Activated CD4-positive, alpha-beta T cell treated with anti-CD3 and anti-CD28 coated beads for 1 hour (primary cell): ENCODE data around the gene TMEM223.
A peak's percentile ranks its signal among the peaks of the same experiment; 100 is the strongest.
"Not testable (repeated sequence)": the region's sequence is repeated elsewhere in the genome, so short reads cannot be mapped to it uniquely, and the experiment has no call there.

Experiments
- DNase-seq: peaks from one replicate; pipeline ENCODE4 v3.0.0-alpha.2; 2020

TMEM223 gene

DNA sequence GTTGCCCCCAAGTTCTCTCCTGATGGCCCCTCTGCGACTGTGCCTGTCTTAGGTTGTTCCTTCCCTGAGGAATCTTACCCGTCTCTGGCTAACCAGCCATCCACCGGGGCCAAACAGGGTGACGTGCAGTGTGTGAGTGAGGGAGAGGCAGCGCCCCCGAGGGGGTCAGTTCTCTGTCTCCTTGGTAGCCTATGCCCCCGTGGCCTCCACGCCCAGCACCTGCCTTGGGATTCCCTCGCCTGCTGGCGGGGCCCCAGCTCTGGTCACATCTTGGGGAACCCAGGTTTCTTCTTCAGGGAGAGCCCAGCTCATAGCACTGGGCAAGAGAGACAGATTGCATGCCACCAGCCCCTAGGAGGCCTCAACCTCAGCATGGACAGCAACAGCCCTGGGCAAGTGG, 7.7 kb upstream of the TMEM223 start:
- no peak for DNase-seq

DNA sequence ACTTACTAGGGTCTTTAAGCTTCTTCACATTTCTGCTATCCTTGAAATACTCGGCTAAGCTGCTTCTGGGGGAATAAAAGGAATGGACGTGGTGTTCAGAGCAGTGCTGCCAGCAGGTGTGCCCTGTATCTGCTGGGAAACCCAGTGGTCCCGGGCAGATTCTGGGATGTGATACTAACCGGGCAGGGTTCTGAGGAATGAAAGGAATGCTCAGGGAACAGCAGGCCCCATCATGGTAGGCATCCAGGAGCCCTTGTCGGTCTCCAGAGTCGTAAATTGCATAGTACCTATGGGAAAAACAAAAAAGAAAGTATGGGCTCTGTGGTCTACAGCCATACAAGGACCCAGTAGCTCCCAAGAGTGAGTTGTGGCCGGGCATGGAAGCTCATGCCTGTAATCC, 4.5 kb upstream of the TMEM223 start:
- DNase-seq, result no peak

DNA sequence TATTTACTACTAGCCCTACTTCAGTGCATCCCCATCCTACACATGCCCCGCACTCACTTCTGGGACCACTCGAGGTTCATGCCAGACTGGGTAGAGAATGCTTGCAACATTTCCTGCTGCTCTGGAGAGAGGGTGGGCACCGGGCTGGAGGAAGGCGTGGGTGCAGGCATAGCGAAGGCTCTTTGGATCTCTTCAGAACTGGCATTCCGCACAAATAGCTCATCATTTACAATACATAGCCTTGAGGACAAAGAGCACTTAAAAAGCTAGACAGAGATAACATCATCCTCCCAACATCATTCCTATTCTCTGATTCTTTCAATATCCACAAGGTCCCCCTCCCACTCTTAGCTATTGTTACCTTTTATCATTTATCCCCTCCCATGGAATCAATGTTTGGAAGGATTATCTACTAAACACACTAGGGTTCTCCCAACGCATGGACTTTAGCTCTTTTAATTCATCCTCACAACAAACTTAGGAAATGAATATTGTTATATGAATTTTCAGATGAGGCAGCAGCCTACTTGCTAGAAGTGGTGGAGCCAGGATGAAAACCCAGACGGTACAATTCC, 2.5 kb upstream of the TMEM223 start:
- no peak for DNase-seq

DNA sequence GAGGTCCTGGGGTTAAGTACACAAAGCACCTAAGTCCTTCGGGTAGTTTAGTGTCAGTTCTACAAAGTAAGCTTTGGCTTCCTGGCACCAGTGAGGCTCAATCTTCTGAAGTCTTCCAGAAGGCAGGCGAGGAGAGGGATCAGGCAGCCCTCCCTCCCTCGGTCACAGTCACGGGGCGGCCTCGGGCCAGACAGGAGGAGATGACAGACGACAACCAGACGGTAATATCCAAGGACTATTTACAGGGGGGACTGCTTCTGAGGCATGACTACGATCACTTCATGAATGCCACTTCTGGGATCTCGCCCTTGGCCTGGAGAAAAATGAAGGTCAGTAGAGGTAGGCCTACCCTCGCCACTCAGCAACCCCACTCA, 383 bp upstream of the TMEM223 start:
- no peak for DNase-seq

DNA sequence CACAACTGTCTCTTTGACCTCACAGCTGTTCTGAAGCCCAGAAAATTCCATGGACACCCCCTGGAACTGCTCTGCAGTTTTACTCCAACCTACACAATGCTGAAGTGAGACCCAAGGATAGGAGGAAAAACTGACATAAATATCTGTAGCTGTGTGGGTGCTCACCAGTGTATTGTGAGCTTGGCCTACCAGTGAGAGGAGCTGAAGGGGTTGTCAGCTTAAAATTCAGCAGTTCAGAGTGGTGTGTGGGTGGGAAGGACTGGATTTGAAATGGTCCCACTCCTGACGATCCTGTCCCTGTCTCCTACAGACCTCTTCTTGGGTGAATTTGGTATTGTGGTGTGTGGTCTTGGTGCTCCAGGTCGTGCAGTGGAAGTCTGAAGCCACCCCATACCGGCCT, 2.2 kb downstream of the TMEM223 start:
- DNase-seq, result no peak

DNA sequence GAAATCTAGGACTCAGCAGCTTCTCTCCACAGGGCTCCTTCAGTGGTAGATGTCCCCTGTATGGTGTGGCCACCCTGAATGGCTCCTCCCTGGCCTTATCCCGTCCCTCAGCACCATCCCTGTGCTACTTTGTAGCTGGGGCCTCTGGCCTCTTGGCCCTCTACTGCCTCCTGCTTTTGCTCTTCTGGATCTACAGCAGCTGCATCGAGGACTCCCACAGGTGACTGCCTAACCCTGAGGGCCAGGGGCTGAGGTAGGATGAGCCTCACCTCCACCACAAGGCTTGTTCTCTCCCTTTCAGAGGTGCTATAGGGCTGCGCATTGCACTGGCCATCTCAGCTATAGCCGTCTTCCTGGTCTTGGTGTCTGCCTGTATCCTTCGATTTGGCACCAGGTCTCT, 2.8 kb downstream of the TMEM223 start:
- DNase-seq, result no peak

DNA sequence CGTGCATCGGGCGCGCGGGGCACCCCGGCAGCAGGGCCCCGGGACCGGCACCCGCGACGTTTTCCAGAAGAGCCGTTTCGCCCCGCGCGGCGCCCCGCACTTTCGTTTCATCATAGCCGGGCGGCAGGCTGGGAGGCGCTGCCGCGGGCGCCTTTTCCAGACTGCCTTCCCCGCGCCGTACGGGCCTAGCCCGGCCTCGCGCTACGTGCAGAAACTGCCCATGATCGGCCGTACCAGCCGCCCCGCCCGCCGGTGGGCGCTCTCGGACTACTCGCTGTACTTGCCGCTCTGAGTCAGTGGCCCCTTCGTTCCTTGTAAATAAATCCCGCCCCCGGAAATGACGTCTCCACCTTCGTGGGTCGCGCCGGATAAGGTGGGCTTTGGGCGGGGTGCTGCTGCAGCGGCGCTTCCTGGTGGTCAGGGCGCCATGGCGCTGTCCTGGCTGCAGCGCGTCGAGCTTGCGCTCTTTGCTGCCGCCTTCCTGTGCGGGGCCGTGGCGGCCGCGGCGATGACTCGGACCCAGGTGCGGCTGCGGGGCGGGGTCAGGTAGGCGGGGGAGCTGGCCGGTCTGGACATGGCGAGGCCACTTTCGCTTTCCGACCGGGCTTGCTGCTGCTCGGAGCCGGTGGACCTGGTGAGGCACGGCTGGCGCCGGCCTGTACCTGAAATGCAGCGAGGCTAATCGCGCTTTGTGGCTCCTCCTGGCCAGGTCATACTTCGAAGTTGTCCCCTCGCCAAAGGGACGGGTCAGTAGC, 4.6 kb downstream of the TMEM223 start, which contains the start of gene TMEM179B:
Gene TMEM179B (plus strand): TSS at position 398 of the 755 bp plus-strand sequence. CDS start 30 bp downstream, at position 428.
- peak; percentile 95 for DNase-seq

DNA sequence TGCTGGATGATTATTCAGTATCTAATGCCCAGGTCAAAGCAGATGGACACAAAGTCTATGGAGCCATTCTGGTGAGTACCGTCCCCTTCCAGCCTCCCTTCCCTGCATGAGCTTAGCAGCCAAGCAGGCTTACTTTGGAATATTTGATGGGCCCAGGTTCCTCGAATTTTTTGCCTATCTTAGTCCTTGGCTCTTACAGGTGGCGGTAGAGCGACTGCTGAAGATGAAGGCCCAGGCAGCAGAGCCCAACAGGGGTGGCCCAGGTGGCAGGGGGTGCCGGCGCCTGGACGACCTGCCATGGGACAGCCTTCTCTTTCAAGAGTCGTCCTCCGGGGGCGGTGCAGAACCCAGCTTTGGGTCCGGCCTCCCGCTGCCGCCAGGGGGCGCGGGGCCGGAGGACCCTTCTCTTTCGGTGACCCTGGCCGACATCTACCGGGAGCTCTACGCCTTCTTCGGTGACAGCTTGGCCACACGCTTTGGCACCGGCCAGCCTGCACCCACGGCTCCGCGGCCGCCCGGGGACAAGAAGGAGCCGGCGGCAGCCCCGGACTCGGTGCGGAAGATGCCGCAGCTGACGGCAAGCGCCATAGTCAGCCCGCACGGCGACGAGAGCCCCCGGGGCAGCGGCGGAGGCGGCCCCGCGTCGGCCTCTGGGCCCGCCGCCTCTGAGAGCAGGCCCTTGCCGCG, 5.3 kb downstream of the TMEM223 start:
- peak; percentile 73 for DNase-seq

DNA sequence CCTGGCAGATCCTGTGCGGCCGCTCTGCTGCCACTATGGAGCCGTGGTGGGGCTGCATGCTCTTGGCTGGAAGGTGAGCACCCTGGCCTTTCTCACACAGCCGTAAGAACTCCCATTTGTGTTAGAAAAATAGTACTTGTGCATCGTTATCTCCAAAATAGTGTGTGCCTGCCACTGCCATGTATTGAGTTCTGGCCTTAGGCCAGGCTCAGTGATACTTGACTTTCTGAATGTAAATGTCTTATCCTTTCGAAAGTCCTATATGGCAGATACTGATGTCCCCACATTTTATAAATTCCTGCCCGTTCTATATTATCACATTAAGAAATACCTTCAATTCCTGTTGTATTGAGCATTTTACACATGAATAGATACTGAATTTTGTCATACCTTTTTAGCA, 9.1 kb downstream of the TMEM223 start:
- DNase-seq, result no peak

DNA sequence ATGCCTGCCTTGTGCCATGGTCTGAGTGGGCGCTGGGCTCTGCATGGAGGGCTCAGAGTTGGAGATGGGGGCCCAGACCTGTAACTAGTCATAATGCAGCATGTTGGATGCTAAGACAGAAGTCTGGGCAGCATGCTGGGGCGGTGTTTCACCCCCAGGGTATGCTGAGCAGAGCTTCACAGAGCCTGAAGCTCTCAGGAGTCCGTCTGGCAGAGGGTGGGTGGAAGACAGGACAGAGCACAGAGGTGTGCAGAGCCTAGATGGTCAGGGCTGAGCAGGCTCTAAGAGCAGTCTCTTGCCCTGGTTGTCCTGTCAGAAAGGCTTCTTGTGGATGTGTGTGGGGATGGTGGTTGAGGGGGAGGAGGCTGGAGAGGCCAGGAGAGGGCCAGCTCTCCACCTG, 13.4 kb downstream of the TMEM223 start:
- DNase-seq, result no peak

DNA sequence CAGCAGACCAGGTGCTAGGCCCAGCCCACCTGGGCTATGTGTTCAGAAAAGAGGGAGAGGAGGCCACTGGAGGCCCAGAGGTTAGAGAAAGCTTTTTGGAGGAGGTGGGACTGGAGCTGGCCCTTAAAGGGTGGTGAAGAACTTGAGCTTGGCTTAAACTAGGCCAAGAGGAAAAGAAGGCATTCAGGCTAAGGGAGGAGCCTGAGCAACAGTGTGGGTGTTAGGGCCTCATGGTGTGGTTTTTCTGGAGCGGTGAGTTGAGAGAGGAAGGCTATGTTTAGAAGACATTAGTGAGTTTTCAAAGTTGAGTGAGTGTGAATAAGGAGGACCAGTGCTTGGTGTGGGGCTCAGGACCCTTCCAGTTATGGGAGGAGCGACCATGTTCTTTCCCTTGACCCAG, 14.4 kb downstream of the TMEM223 start:
- DNase-seq, result no peak

DNA sequence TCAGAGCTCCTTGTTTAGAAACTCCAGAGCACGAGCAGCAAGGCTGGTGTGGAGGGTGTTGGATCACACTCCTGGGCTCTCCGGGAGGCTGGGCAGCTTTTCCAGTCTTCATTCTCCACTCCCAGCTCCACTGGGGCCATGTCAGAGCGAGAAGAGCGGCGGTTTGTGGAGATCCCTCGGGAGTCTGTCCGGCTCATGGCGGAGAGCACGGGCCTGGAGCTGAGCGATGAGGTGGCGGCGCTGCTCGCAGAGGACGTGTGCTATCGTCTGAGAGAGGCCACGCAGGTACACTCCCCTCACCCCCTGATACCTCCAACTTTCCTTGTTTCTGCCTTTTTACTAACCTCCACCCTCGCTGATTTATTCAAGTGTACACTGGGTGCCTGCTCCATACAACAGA, 16.2 kb downstream of the TMEM223 start:
- DNase-seq, result no peak

DNA sequence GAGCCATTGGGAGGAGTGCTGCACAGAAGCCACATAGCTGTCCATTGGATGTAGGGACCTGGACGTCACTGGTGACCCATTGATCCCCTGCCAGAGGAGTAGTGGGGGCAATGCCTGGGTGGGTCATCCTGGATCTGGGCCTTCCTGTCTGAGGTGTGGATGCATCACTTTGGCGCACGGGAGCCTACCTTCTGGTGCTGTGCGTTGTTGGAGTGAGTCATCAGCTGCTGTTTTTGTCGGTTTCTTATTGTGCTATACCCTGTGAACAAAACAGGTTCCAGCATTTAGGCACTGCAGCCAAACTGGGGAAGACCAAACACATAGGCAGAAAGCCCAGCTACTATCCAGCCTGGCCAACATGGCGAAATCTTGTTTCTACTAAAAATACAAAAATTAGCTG, 17.4 kb downstream of the TMEM223 start:
- DNase-seq, result no peak

DNA sequence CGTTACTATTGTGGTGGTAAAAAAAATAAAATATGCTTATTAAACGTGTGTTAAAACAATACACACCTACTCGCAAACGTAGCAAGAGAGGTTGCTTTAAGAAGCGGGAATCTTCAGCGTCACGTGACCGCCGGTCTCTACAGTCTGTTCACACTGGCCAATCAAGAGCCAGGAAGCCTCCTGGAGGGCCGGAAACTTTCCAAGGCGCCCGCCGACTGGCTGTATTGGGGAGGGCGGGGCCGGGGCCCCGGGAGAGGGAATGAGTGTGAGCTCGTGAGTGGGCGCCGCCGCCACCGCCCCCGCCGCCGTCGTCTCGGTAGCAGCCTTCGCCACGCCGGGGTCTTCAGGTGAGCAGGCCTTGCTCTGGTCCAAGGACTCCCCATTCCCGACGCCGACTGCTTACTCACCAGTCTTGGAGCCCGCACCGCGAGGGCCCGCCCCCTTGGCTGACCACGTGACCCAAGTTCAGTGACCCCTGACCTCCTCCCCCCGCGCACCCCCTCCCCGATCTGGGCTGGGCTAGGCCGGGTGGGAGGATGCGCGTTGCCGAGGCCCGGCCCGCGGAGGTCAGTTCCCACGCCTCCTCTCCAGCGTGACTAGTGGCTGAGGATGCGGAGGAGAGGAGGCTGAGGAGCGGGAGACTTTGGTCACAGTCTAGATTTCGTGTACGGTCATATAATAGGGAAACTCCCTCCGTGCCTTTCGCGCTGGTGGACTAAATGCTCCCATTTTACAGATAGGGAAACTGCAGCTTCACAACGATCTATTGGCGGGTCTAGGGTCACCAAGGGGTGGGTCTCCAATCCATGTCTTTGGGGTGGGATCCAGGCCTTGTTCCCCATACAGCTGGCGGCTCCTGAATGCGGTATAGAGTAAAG, 20.4 kb downstream of the TMEM223 start, which contains the start of gene TAF6L:
Gene TAF6L (plus strand): TSS at position 253 of the 878 bp plus-strand sequence. CDS start 4,388 bp downstream, outside the sequence.
- peak; percentile 84 for DNase-seq

DNA sequence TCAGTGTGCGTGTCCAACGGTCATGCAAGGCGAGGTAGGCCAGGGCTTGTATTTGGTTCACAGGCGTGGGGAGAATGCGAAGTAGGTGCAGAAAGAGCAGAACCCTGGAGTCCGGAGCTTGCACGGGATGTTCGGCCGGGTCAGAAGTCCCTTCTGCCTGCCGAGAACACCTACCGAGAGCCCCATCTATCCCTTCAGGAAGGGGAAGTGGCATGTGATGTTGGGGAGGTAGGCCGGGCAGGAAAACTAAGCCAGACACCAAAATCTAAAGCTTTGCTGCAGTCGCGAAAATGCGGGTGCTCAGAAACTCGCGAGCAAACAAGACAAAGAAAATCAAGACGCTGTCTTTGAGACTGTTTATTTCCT, 21.0 kb downstream of the TMEM223 start:
- no peak for DNase-seq

DNA sequence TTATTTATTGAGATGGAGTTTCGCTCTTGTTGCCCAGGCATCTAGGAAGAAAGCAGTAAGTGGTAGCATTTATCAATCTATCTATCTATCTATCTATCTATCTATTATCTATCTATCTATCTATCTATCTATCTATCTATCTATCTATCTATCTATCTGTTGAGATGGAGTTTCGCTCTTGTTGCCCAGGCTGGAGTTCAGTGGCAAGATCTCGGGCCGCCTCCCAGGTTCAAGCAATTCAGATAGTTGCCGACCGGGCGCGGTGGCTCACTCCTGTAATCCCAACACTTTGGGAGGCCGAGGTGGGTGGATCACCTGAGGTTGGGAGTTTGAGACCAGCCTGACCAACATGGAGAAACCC, 31.0 kb downstream of the TMEM223 start:
- DNase-seq, result not testable (repeated sequence)

DNA sequence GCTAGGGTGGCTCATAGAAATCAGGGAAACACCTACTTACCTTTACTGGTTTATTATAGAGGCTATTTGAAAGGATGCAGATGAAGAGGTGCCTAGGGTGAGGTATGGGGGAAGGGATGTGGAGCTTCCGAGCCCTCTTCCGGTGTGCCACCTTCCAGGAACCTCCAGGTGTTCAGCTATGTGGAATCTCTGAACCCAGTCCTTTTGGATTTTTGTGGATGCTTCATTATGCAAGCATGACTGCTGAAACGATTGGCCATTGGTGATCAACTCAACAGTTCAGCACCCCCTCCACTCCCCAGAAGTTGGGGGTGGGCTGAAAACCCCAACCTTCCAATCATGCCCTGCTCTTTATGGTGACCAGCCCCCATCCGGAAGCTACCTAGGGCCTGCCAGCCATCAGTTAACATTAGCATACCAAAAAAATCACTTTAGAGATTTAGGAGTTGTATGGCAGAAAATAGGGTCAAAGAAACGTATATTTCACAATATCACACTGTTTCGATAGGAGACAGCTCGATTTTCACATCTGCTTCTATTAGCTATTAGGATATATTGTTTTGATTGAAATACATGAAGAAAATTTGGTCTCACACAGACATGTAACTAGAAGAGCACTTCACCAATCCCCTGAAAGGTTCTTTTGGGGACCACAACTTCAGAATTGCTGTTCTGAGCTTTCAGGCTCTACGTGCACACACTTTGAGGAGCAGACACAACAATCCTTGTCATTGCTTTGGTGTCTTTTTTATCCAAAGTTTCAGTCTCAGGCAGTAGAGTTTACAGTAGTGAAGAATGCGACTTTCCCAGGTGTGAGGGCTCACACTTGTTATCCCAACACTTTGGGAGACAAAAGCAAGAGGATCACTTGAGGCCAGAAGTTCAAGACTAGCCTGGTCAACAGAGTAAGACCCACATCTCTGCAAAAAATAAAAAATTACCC, 33.7 kb downstream of the TMEM223 start:
- no peak for DNase-seq

DNA sequence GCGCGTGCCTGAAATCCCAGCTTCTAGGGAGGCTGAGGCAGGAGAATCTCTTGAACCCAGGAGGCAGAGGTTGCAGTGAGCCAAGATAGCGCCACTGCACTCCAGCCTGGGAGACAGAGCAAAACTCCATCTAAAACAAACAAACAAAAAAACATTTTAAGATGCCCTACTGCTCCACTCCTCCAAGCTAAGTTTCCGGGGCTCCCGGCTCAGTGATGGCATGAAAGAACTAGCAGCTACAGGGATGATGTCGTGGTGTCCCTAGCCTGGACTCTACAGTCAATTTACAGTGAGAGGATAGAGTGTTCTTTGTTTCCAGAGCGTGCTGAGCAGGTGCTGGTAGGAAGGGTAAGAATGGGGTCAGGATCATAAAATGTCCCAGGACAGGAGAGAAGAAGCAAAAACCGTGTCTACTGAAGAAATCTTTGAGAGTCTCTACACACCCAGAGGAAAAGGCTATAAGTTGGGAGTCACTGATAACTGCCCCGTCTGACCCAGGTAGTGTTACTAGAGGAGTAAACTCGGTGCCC, 36.7 kb downstream of the TMEM223 start:
- no peak for DNase-seq

DNA sequence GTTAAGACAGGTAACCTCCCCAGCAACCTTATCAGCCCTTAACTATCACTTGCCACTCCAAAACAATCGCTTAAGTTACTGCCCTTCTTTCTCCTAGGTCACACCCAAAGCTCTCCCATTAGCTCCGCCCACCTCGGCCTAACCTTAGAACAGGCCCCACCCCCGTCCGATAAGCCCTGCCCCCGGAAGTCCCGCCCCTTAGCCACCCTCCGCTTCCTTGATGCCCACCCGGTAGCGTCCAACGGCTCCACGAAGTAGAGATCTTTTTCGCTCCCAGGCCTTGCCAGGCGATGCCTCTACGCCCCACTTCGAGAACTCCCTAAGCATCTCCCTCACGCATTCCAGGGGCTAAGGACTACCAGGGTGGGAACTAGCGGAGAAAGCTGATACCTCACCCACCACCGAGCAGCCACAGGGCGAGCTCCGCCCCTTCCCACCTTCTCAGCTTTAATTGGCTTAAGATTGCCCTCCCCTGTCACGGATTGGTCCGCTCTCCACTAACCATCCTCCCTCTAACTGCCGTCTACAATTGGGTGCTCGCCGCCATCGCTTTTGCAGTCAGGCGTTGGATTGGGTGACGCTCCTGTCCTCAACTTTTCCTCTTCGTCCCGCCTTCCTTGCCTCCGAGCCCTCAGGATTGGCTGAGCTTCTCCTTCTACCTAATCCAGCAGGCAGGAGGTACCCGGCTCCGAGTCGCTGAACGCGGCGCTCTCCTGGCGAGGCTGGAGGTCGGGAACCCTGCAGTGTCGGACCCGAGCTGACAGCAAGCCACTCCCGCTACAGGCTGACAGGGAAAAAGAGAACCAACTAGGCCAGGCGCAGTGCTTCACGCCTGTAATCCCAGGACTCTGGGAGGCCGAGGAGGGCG, 37.8 kb downstream of the TMEM223 start, which contains the start of gene ZBTB3:
Gene ZBTB3 (minus strand): TSS at position 425 of the 868 bp plus-strand sequence. CDS start 496 bp downstream, outside the sequence.
- peak; percentile 91 for DNase-seq

DNA sequence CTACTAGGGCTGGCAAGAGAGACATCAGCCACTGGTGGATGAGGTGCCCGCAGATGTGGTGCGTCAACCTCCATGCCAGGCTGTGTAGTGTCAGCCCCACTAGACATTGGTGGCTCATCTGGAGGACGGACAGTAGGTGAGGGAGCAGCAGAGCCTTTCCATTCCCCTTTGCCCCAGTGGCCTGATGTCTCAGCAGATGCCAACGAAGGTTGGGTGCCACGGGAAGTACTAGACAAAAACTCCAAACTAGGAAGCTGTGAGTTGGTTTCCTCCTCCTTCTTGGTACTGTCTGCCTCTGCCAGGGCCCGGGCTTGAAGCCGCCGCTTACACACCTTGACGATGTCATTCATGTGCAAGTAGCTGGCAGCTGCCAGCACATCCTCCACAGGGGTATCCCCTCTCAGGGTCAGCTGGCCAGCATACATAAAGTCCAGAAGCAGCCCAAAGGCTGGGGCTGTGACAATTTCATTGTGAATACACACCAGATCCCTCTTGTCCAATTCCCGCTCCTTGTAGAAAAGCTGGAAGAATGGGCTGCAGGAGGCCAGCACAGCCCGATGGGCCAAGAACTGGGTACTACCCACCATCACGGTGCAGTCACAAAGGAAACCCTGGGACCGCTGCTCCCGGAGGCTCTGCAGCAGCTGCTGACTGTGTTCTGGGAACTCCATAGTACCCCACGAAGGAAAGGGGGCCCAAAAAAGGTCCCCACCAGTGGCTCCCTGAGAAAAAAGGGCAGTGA, 38.6 kb downstream of the TMEM223 start:
- DNase-seq, result no peak
